GM21529 (cell line): ENCODE data around the gene ADH1B.
"Not testable (repeated sequence)": the region's sequence is repeated elsewhere in the genome, so short reads cannot be mapped to it uniquely, and the experiment has no call there.

Experiments used
- ATAC-seq: cut with Tn5 transposase; IDR thresholded peaks from one replicate; pipeline ENCODE4 v1.9.1; 2021; ENCODE audit not compliant: unreplicated experiment

ADH1B gene

DNA sequence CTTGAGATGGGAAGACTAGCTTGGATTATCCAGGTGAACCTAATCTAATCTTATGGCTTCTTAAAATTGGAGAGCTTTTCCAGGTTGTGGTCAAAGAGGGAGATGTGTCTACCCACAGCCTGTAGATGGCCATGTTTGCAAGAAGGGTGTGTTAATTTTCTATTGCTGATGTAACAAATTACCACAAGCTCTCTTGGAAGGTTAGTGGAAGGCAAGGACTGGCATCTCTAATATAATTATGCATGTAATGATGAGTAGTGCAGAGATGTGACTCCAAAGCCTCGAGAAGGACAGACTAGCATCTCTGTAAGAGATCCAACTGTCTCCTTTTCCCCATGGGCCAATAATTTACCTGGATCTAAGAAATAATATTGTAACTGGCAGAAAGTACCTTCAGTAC is 3.2 kb upstream of the ADH1B start:
- ATAC-seq, result no peak

DNA sequence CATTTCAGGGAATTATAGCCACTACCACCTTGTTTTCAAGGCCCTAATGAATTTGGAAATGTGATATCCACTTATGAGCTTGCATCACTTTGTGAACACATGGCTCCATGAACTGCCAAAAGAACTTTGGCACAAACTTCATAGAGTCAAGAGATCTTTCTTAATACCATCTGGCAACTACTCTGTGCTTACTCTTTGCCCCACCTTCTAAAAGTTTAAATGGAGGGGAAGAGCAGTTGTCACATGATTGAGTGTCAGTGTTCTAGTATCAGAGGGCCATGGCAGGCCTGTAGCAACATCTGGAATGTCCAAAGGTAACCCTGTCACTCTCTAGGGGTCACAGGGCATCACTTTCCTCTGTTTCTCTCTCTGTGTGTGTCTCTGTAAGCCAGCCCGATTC is 2.6 kb upstream of the ADH1B start:
- no peak for ATAC-seq

DNA sequence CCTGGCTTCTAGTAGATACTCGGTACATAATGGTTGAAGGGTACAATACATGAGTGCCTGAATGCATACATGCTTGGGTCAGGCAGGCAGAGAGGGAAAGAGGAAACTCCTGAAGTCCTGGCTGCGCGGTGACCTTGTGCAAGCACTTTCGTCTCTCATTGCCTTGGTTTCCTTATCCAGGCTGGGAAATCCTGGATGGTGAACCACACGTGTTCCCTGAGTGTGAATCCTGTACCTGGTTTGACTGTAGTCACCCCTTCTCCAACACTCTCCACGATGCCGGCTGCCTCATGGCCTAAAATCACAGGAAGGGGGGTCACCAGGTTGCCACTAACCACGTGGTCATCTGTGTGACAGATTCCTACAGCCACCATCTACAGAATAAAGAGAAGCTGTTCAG is 3.4 kb downstream of the ADH1B start:
- not testable (repeated sequence) for ATAC-seq

DNA sequence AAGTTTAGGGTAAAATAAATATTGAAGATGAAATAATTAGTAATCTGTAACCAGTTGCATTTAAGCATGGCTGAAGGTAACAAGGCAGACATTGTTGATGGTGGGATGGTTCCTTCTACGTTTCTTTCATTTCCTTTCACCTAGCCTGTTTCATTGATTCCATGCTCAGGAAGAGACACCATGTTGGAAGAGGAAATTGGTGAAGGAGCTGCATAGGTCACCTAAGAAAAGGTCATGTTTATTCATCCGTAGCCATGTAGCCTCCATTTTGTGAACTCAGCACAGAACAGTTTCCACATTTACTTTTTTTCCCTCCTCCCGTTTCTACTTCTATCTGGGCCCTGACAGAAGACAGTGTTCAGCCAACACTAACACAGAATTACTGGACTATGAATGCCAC is 3.8 kb downstream of the ADH1B start:
- no peak for ATAC-seq

DNA sequence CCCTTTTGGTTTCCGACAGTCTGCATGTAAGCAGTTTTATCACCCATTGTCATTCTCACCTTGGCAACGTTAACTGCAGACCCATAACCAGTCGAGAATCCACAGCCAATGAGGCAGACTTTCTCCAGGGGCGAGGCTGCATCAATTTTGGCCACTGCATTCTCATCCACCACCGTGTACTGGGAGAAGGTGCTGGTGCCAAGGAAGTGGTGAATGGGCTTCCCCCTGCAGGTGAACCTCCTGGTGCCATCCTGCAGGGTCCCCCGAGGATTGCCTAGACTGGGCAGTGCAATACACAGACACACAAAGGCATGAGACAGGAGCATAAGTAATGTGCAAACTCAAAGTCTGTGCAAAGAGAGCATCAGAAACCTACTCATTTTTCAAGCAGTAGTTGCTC is 5.4 kb downstream of the ADH1B start:
- no peak for ATAC-seq

DNA sequence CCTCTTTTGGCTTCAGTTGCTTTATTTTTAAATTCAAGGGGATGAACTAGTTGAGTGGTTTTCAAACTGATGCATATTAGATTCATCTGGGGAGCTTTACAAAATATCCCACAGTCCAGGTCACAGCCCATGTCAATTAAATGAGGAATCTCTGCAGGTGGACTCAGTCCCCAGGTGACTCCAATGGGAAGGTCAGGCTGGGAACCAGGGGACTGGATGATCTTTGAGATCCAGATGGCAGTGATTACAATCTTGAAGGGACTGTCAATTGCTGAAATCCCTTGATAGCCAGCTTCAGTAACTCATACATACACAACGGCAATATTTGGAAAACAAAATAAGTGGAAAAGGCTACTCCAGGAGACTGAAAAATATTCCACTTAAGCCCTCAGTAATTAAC is 7.0 kb downstream of the ADH1B start:
- ATAC-seq, result no peak

DNA sequence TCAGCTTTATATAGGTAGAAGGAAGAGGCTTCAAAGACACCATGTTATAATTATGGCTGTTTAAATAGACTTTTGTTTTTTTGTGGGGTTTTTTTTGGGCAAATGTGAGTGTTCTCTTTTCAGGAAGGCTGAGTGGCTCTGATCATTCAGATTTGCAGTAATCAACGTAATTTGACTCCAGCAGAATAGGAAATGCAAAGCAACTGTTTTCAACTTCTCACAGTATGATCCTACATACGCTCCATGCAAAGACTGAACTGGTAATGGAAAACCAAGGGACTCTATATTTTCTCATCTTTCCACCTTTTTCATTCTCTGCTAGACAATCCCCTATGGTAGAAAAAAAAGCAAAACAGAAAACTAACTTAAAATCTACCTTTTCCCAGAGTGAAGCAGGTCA is 10.8 kb downstream of the ADH1B start:
- no peak for ATAC-seq

DNA sequence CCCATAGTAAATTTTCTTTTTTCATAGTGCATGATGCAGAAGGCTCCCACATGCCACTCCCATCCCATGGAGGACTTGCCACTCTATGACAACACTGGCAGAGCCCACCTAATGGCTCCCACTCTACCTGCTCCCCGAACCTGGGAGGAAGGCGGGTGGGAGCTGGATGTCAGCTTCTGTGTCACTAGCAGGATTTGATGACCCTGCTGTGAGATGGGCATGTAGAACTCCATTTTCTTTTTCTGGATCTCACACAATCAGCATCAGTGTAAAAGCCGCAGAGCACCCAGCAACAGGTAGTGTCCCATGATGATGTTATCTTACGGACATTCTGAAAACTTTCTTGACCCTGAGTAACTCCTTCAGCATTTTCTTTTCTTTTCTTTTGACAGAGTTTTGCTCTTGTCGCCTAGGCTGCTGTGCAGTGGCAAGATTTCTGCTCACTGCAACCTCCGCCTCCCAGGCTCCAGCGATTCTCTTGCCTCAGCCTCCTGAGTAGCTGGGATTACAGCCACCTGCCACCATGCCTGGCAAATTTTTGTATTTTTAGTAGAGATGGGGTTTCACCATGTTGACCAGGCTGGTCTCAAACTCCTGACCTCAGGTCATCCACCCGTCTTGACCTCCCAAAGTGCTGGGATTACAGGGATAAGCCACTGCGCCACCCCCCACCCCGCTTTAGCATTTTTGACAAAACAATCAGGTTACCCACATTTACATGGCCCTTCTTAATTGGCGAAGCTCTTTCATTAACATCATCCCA is 15.4 kb downstream of the ADH1B start:
- ATAC-seq, result no peak

DNA sequence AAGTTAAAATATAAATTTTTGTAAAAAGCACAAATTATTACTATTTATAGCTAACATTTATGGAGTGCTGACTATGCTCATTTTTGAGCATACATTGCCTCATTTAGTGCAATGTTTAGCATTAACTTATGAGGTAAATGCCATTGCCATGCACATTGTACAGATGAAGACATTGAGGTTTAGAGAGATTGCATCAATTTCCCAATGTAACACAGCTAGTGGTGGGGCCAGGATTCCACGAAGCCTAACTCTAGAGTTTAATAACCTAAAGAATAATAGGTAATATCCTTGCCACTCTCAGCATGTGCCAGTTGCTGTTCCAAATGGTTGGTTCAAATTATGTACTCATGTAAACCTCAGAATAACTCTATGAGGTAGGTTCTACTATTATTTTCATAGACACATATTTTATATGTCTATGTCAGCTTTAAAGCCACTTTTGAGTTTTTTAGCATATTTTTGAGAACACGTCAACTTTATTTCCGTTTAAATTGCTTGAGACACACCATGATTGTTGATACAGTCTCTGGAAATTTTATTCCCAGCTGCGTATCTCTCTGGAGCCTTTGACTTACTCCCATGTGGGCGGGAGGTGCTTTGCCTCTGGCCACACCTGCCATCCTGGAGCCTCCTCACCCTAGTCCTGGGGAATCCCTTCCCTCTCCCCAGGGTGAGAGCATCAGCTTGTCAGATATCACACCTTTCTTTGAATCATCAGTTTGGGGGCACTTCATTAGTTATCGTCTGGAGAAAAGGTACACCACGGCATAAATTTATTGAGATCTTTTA is 19.6 kb downstream of the ADH1B start:
- no peak for ATAC-seq

DNA sequence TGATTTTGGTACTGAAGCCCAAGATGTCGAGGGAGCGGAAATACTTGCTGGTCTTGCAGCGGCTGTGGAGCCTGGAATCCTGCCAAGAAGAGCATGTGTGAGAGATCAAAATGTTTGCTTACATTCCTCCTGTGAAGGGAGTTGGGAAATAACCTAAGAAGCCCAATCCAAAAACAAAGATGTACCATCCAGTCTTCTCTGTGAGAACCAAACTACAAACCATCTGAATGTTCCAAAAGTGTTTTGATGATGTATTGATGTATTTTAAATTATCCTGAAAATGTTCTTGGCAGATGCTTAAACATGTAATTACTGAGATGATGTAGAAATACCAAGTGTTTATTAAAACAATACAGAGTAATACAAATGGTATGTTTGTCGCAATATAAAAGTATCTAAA is 20.3 kb downstream of the ADH1B start:
- ATAC-seq, result no peak

DNA sequence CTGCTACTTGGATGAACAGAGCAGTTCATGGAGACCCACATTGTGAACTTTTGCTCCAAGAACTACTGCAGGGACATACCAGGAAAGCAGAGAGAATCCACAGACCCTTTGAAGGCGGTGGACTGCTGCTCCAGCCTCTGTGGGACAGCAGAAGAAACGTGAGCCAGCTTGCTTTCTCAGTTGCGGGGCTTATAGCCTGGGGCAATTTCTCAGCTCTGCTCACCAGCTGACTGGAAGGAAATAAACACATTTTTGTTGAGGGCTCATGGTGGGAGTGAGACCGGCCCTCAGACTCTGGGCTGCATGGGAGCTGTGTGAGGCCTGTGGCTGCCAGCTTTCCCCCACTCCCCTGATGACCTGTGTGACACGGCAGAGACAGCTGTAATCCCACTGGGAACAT is 27.8 kb downstream of the ADH1B start:
- no peak for ATAC-seq

DNA sequence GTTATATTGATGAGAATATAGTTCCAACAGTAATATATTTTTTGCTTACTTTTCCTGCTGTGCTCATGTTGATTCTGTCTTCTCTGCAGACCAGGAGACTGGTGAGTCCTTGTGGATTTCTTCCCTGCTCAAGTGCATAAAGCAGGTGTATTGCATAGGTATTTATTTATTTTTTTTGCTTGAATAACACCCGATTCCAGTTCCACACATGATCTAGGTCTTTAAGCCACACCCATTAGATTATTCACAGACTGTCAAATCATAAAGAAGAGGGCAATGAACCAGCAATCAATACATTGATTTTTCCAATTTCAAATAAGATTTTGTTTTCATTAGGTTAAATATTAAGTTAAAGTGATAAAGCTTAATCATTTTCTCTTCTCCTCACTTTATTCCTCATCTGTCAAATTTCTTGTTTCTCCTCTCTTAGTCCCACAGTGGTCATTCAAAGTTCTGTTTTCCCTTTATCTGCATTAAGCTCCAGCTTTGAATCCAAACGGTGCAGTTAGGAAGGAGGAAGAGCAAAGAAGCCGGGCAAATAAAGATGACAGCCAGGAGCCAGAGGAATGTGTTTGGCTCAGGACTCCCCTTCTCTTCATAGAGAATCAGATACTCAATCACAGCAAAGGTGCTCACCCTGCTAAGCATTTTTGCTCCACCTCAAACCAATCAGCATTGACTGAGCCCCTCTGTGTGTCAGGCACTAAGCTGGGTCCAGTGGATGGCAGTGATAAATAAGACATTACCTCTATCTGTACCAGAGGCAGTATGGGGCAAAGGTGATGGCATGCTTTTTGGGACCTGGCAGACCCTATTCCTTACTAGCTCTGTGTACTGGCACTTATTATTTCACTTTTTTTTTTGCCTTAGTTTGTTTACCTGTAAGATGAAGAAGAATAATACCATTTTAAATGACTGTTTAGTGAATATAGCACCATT is 30.1 kb downstream of the ADH1B start, which contains the start of gene ADH1A:
Gene ADH1A (minus strand): TSS at position 138 of the 939 bp plus-strand sequence. CDS start 71 bp downstream, at position 67.
- ATAC-seq, result no peak

DNA sequence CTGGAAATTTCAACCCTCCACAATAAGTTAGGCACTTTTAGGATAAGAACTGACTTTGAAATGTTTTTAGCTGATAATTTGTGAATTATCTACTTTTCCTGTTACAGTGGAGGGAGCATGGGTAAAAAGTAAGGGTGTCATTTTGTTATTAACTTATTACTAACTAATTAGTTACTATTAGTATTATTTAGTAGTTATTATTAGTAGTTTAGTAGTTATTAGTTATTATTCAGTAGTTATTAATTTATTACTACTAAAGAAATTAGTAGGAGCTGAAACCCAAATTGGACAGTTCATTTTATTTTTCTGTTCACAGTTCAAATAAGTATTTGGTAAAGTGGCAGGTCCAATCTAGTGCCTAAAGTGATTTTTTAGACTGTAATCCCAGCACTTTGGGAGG is 35.8 kb downstream of the ADH1B start:
- no peak for ATAC-seq

DNA sequence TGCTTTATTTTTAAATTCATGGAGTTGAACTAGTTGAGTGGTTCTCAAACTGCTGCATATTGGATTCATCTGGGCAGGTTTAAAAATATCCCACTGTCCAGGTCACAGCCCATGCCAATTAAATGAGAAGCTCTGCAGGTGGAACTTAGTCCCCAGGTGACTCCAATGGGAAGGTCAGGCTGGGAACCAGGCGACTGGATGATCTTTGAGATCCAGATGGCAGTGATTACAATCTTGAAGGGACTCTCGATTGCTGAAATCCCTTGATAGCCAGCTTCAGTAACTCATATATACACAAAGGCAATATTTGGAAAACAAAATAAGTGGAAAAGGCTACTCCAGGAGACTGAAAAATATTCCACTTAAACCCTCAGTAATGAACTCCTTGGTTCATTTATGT is 38.5 kb downstream of the ADH1B start:
- no peak for ATAC-seq

DNA sequence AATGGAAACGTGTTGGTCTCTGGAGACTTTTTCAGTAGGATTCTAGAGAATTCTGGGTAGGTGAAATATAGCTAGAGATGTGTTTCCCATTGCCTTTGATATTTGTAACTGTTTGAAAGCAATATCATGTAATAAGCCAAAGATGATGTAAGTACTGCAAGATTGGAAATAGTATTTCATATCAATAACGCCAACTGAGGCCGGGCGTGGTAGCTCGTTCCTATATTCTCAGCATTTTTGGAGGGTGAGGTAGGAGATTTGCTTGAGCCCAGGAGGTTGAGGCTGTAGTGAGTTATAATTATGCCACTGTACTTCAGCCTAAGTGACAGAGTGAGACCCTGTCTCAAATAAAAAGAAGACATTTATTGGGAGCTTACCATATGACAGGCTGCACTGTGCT is 39.9 kb downstream of the ADH1B start:
- ATAC-seq, result no peak

DNA sequence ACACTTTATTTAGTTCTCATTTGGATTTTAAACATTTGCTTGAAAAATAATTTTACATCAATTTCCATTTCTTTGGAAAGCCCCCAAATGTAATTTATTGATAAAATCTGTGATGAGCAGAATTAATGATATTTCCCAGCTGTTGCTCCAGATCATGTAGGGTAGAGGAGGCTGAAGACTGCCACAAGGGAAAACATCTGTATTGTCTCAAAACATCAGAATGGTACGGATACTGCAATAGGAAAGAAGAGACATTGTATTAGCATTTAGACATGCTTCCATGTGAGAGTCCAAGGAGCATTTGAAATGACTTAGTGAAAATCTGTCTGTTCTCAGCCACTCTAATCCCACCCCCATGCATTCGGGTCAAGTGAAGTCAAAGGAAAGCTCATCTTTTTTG is 44.8 kb downstream of the ADH1B start:
- ATAC-seq, result no peak

DNA sequence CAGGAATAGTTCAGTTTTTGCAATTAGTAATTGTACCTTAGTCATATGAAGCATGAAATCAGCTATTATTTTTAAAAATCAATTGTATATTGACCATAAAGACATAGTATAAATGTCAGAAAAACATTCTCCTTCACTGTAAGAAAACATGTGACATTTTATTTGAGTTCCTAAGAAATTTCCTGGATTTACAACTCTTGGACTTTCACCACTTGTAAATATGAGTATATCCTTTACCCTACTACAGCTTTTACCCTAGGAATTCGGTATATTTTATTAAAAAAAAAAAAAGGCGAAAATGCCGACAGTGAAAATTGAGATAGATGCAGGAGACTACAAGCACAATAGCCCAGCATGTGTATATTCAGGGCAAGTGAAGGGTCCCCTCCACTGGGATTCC is 45.3 kb downstream of the ADH1B start:
- ATAC-seq, result no peak

DNA sequence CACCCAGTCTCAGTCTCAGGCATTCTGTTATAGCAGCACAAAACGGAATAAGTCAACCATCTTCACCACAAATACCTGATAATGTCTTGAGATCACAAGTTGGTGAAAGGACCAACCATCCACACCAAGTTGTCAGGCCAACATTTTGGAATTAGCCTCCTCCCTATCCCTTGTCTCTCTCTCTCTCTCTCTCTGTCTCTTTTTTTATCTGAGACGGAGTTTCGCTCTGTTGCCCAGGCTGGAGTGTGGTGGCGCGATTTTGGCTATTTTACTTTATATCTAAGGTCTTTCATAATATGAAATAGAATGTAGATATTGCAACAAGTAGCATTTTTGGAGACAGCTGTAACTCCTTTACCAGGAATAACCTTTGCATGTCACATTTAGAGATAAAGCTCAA is 46.2 kb downstream of the ADH1B start:
- ATAC-seq, result no peak

DNA sequence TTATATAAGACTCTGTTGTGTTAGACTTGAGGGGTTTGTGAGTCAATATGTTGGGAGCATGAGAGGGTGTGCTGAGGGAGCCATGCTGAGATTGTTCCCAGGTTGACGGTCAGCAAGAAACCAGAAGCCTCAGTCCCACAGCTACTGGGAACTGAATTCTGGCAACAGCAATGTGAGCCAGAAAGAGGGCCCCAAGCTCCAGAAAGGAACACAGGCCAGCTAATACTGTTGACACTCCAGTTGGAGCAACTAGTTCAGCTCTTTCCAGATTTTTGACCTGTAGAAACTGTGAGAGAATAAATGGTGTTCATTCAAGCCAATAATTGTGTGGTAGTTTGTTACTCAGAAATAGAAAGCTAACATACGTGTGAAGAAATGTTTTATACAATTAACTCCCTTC is 47.5 kb downstream of the ADH1B start:
- ATAC-seq, result no peak

DNA sequence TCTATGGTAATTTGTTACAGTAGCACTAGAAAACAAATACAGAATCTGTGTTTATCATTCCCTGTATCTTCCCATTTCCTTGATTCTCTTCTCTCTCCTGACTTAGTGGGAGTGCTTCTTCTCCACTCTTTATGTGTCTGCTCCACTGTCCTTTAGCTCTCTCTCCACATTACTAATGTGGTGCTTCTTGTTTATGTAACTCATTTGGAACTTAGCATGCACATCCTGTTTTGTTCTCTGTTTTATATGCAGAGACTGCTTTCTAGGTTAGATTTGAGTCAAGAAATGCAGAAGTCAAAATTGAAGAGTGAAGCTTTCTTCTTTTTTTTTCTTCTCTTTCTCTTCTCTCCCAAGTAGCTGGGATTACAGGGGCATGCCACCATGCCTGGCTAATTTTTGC is 56.3 kb downstream of the ADH1B start:
- ATAC-seq, result no peak
